HepG2 (cell line): ENCODE results near the gene CTNND2. TPM values are rescaled to one million over a fixed set of nuclear protein-coding genes. Genes with fewer than 3 reads are reported as not detected.

ENCODE experiments used
- ARID5B ChIP-seq: IDR thresholded peaks from 2 replicates; pipeline ENCODE4 v1.4.0; 2020; ENCODE audit warnings: mild to moderate bottlenecking, missing genetic modification reagents
- ARNT2 ChIP-seq: sonication (generic); formaldehyde crosslinking; IDR thresholded peaks from 2 replicates; pipeline ENCODE4 v1.8.0; 2022; ENCODE audit warnings: mild to moderate bottlenecking, low read depth, missing genetic modification reagents, moderate library complexity
- BATF2 ChIP-seq: sonication (generic); formaldehyde crosslinking; IDR thresholded peaks from 2 replicates; pipeline ENCODE4 v1.8.0; 2022; ENCODE audit warnings: mild to moderate bottlenecking, missing genetic modification reagents, moderate library complexity
- CEBPB ChIP-seq: IDR thresholded peaks from 2 replicates; pipeline ENCODE4 v1.6.1; 2011; ENCODE audit warnings: low read depth, low read length, improper control_type of control experiment, borderline replicate concordance
- FOXJ3 ChIP-seq: sonication (generic); formaldehyde crosslinking; IDR thresholded peaks from 2 replicates; pipeline ENCODE4 v1.4.0; 2020; ENCODE audit warnings: missing genetic modification reagents, mild to moderate bottlenecking, borderline replicate concordance
- GATAD2A ChIP-seq: IDR thresholded peaks from 2 replicates; pipeline ENCODE4 v1.6.1; 2016
- GFI1 ChIP-seq: sonication (generic); formaldehyde crosslinking; IDR thresholded peaks from 2 replicates; pipeline ENCODE4 v1.5.0; 2020; ENCODE audit warnings: missing genetic modification reagents, mild to moderate bottlenecking, borderline replicate concordance
- HOXA9 ChIP-seq: sonication (generic); formaldehyde crosslinking; IDR thresholded peaks from 2 replicates; pipeline ENCODE4 v1.8.1; 2022; ENCODE audit warnings: missing genetic modification reagents, mild to moderate bottlenecking, moderate library complexity, borderline replicate concordance
- NCOR1 ChIP-seq: fragments of 200-600 bp; sonication (generic); IDR thresholded peaks from 2 replicates; pipeline ENCODE4 v1.7.0; 2017; ENCODE audit warnings: antibody characterized with exemption, low read length, borderline replicate concordance
- PAXIP1 ChIP-seq: sonication (generic); formaldehyde crosslinking; conservative IDR thresholded peaks from 2 replicates; pipeline ENCODE4 v1.4.0; 2020; ENCODE audit warnings: mild to moderate bottlenecking, missing genetic modification reagents, moderate library complexity
- PHB2 ChIP-seq: fragments of 450-650 bp; IDR thresholded peaks from 2 replicates; pipeline ENCODE4 v1.6.1; 2018; ENCODE audit not compliant: partially characterized antibody
- PPARG ChIP-seq: conservative IDR thresholded peaks from 2 replicates; pipeline ENCODE4 v1.6.1; 2016; ENCODE audit warnings: missing biosample characterization, missing genetic modification reagents
- SOX13 ChIP-seq, 3 experiments: fragments of 450-650 bp in 1 of 3; sonication (generic) in 1 of 3; formaldehyde crosslinking in 1 of 3; IDR thresholded peaks in 2 of 3; conservative IDR thresholded peaks in 1 of 3; 2 replicates each; pipeline versions ENCODE4 v1.5.0 to v1.6.1; 2016 to 2020; ENCODE audit warnings: antibody characterized with exemption in 1 of 3, mild to moderate bottlenecking in 1 of 3, missing compliant biosample characterization in 1 of 3, missing genetic modification reagents in 1 of 3, moderate library complexity in 1 of 3
- ZBTB26 ChIP-seq: IDR thresholded peaks from 2 replicates; pipeline ENCODE4 v1.6.1; 2016; ENCODE audit warnings: missing compliant biosample characterization, missing genetic modification reagents, borderline replicate concordance
- ZFY ChIP-seq: sonication (generic); formaldehyde crosslinking; IDR thresholded peaks from 2 replicates; pipeline ENCODE4 v1.4.0; 2020; ENCODE audit warnings: missing genetic modification reagents
- ZMAT5 ChIP-seq: sonication (generic); formaldehyde crosslinking; IDR thresholded peaks from 2 replicates; pipeline ENCODE4 v1.5.0; 2020; ENCODE audit warnings: mild to moderate bottlenecking, low read depth, missing genetic modification reagents, borderline replicate concordance
- ZNF546 ChIP-seq: sonication (generic); formaldehyde crosslinking; conservative IDR thresholded peaks from 2 replicates; pipeline ENCODE4 v1.8.1; 2023; ENCODE audit warnings: mild to moderate bottlenecking, missing genetic modification reagents
- ZNF674 ChIP-seq: sonication (generic); formaldehyde crosslinking; IDR thresholded peaks from 2 replicates; pipeline ENCODE4 v1.5.0; 2020; ENCODE audit warnings: low read depth, mild to moderate bottlenecking, missing genetic modification reagents
- ZNF724P ChIP-seq: sonication (generic); formaldehyde crosslinking; IDR thresholded peaks from 2 replicates; pipeline ENCODE4 v1.8.0; 2022; ENCODE audit warnings: missing genetic modification reagents, borderline replicate concordance
- polyA plus RNA-seq, 8 experiments: library from polyadenylated mRNA; depleted of rRNA in 3 of 8; stranded (reverse) in 7 of 8; unstranded in 1 of 8; fragments of >200 nt; fragmentation: Illumina TruSeq in 4 of 8; extraction: Trizol in 4 of 8; gene quantifications; 2 replicates each; pipeline versions ENCODE4 v1.2.1 to v1.2.3, GENCODE V29; 2011 to 2016; ENCODE audit warnings: low read depth in 4 of 8, missing spikeins in 1 of 8, mixed read lengths in 1 of 8; ENCODE audit not compliant: insufficient read depth in 1 of 8
- total RNA-seq, 5 experiments: library from RNA; depleted of rRNA; stranded (reverse); fragments of >200 nt; fragmentation: Illumina TruSeq; extraction: Trizol; gene quantifications; 2 replicates each; pipeline ENCODE4 v1.2.3, GENCODE V29; 2016; ENCODE audit warnings: low read depth in 1 of 5

CTNND2 gene
- total and polyA plus RNA-seq, 2 of the 13 experiments (the other 11 are each of a cell fraction or from before 2014, with no cell fraction given), result not detected

GRCh38 chr5:11733185-11733839 is 170.9 kb downstream of the CTNND2 start (continued):
- no peak for TF ChIP-seq ZFY (CRISPR knock-in tag)
- no peak for TF ChIP-seq ARNT2
- no peak for TF ChIP-seq ZNF724P (CRISPR knock-in tag)
- no peak for TF ChIP-seq PPARG (CRISPR knock-in tag)
- TF ChIP-seq BATF2 (CRISPR knock-in tag), result no peak
- TF ChIP-seq GATAD2A, result peak; percentile 65; the same call in 1 of the 2 replicates
- TF ChIP-seq ZMAT5 (CRISPR knock-in tag), result no peak
- TF ChIP-seq ZNF674, result no peak
- no peak for TF ChIP-seq ZBTB26 (CRISPR knock-in tag)
- TF ChIP-seq PHB2, result no peak
- TF ChIP-seq CEBPB, result peak; percentile 84
- no peak for TF ChIP-seq ZNF546 (CRISPR knock-in tag)
- peak; percentile 67 for TF ChIP-seq PAXIP1 (CRISPR knock-in tag)
- peak; percentile 68 for TF ChIP-seq ARID5B
- TF ChIP-seq SOX13 (IDR thresholded peaks at IDR 0.05), result no peak
- peak in 1 of 2 experiments; percentile 63; a peak in 1 of 4 replicates for TF ChIP-seq SOX13 (CRISPR knock-in tag; conservative IDR thresholded peaks at IDR 0.05 in 1 of 2, IDR thresholded peaks at IDR 0.05 in 1 of 2)
- no peak for TF ChIP-seq NCOR1
- no peak for TF ChIP-seq GFI1 (CRISPR knock-in tag)
- TF ChIP-seq HOXA9, result no peak
- no peak; the same call in 1 of the 2 replicates for TF ChIP-seq FOXJ3 (CRISPR knock-in tag)
